Activated CD4-positive, alpha-beta T cell treated with anti-CD3 and anti-CD28 coated beads for 24 hours (primary cell): Measurements from ENCODE around the gene PDK2.
A peak's percentile ranks its signal among the peaks of the same experiment; 100 is the strongest.

ENCODE experiments used
- DNase-seq, 2 donors: peaks; one replicate each; pipeline ENCODE4 v3.0.0-alpha.2; 2020; ENCODE audit warnings: low read depth in 2 of 2

The PDK2 gene

GRCh38 chr17:50135316-50136095 lies 40.4 kb downstream of the PDK2 start:
- DNase-seq: no peak

GRCh38 chr17:50136096-50136687 lies 41.0 kb downstream of the PDK2 start:
- no peak for DNase-seq

- no peak for DNase-seq
Observed at GRCh38 chr17:50137042-50137441, 41.9 kb downstream of the PDK2 start.

- no peak for DNase-seq
Observed at GRCh38 chr17:50139185-50139783, 44.1 kb downstream of the PDK2 start.

GRCh38 chr17:50139950-50140885 lies 45.1 kb downstream of the PDK2 start:
- DNase-seq: peak; percentile 74 to 78

- no peak for DNase-seq
Observed at GRCh38 chr17:50141026-50141744, 46.0 kb downstream of the PDK2 start.

GRCh38 chr17:50141745-50142110 lies 46.6 kb downstream of the PDK2 start:
- DNase-seq: no peak

- DNase-seq: no peak
Observed at GRCh38 chr17:50143461-50144176, 48.5 kb downstream of the PDK2 start.

GRCh38 chr17:50144355-50144754 lies 49.2 kb downstream of the PDK2 start:
- no peak for DNase-seq

- DNase-seq: no peak
Observed at GRCh38 chr17:50144845-50145531, 49.8 kb downstream of the PDK2 start.

- DNase-seq: no peak
Observed at GRCh38 chr17:50145532-50146229, 50.5 kb downstream of the PDK2 start.

GRCh38 chr17:50146230-50146926 lies 51.2 kb downstream of the PDK2 start:
- DNase-seq: no peak

GRCh38 chr17:50146927-50147665 lies 51.9 kb downstream of the PDK2 start:
- DNase-seq: no peak

GRCh38 chr17:50147841-50148225 lies 52.7 kb downstream of the PDK2 start:
- no peak for DNase-seq

GRCh38 chr17:50148226-50149090 lies 53.3 kb downstream of the PDK2 start:
- peak; percentile 57 to 69 for DNase-seq

- no peak for DNase-seq
Observed at GRCh38 chr17:50149091-50149416, 53.9 kb downstream of the PDK2 start.
